Chondrocyte (in vitro differentiated cells): Measurements from ENCODE around the gene EIPR1. TPM values are rescaled to one million over a fixed set of nuclear protein-coding genes. Genes with fewer than 3 reads are reported as not detected.

Experiments
- DNase-seq: peaks from one replicate; pipeline ENCODE4 v3.0.0; 2021; ENCODE audit warnings: mixed read lengths, low spot score
- H3K27ac Mint-ChIP-seq: one replicate; pipeline ENCODE4 v1.8.0; 2021; ENCODE audit warnings: mild to moderate bottlenecking, moderate library complexity, mixed read lengths; ENCODE audit not compliant: unreplicated experiment
- H3K27me3 Mint-ChIP-seq: 2 replicates; pipeline ENCODE4 v1.8.0; 2021; ENCODE audit warnings: low read depth, mixed read lengths
- H3K36me3 Mint-ChIP-seq: 2 replicates; pipeline ENCODE4 v1.8.0; 2021; ENCODE audit warnings: low read depth, mixed read lengths
- H3K4me1 Mint-ChIP-seq: 2 replicates; pipeline ENCODE4 v1.8.0; 2021; ENCODE audit warnings: low read depth, mild to moderate bottlenecking, mixed read lengths
- H3K4me3 Mint-ChIP-seq: one replicate; pipeline ENCODE4 v1.8.0; 2021; ENCODE audit warnings: mild to moderate bottlenecking, moderate library complexity, mixed read lengths; ENCODE audit not compliant: unreplicated experiment
- H3K9me3 Mint-ChIP-seq: 2 replicates; pipeline ENCODE4 v1.8.0; 2021; ENCODE audit warnings: low read depth, mixed read lengths
- CTCF ChIP-seq: fragments of 200-600 bp; sonication (generic); IDR thresholded peaks from 2 replicates; pipeline ENCODE4 v1.5.0; 2021; ENCODE audit warnings: antibody characterized with exemption, mild to moderate bottlenecking, moderate library complexity
- total RNA-seq: library from RNA; stranded (reverse); gene quantifications from 3 replicates; pipeline ENCODE4 v1.2.1, GENCODE V29; 2021

EIPR1 gene
- total RNA-seq, 1 donor from 2014 or later: 18.2 TPM

- no peak for TF ChIP-seq CTCF
- Mint-ChIP-seq H3K27me3 (no peaks in the 10 kb centered on the region), H3K9me3 (no peaks in the 10 kb centered on the region), H3K36me3 (no peaks in the 10 kb centered on the region), H3K4me1 (no peaks in the 10 kb centered on the region), H3K4me3 (no peak overlapping the region), H3K27ac (no peak overlapping the region)
- peak; percentile 52 for DNase-seq
Observed at GRCh38 chr2:3293221-3293620, 84.4 kb downstream of the EIPR1 start.

GRCh38 chr2:3292416-3292815 lies 85.2 kb downstream of the EIPR1 start:
- Mint-ChIP-seq H3K4me1 (no peaks in the 10 kb centered on the region), H3K27me3 (no peaks in the 10 kb centered on the region), H3K9me3 (no peaks in the 10 kb centered on the region), H3K36me3 (no peaks in the 10 kb centered on the region), H3K27ac (no peak overlapping the region), H3K4me3 (no peak overlapping the region)
- no peak for DNase-seq
- no peak for TF ChIP-seq CTCF

GRCh38 chr2:3291750-3292149 lies 85.9 kb downstream of the EIPR1 start:
- no peaks in the 10 kb centered on the region for H3K9me3 Mint-ChIP-seq
- H3K4me1 Mint-ChIP-seq: no peaks in the 10 kb centered on the region
- DNase-seq: peak; percentile 60
- H3K4me3 Mint-ChIP-seq: no peak overlapping the region
- H3K27ac Mint-ChIP-seq: no peak overlapping the region
- no peaks in the 10 kb centered on the region for H3K36me3 Mint-ChIP-seq
- TF ChIP-seq CTCF: no peak
- H3K27me3 Mint-ChIP-seq: no peaks in the 10 kb centered on the region

GRCh38 chr2:3291113-3291512 lies 86.5 kb downstream of the EIPR1 start:
- no peak overlapping the region for H3K27ac Mint-ChIP-seq
- TF ChIP-seq CTCF: no peak
- no peaks in the 10 kb centered on the region for H3K4me1 Mint-ChIP-seq
- H3K27me3 Mint-ChIP-seq: no peaks in the 10 kb centered on the region
- H3K4me3 Mint-ChIP-seq: no peak overlapping the region
- no peaks in the 10 kb centered on the region for H3K9me3 Mint-ChIP-seq
- no peaks in the 10 kb centered on the region for H3K36me3 Mint-ChIP-seq
- DNase-seq: no peak

- peak; percentile 79 for DNase-seq
- no peaks in the 10 kb centered on the region for H3K9me3 Mint-ChIP-seq
- TF ChIP-seq CTCF: no peak
- H3K4me3 Mint-ChIP-seq: no peak overlapping the region
- no peaks in the 10 kb centered on the region for H3K4me1 Mint-ChIP-seq
- H3K36me3 Mint-ChIP-seq: no peaks in the 10 kb centered on the region
- H3K27ac Mint-ChIP-seq: no peak overlapping the region
- H3K27me3 Mint-ChIP-seq: no peaks in the 10 kb centered on the region
Observed at GRCh38 chr2:3290655-3291054, 87.0 kb downstream of the EIPR1 start.
